Measurements from ENCODE around the gene LRRK1.

DNA sequence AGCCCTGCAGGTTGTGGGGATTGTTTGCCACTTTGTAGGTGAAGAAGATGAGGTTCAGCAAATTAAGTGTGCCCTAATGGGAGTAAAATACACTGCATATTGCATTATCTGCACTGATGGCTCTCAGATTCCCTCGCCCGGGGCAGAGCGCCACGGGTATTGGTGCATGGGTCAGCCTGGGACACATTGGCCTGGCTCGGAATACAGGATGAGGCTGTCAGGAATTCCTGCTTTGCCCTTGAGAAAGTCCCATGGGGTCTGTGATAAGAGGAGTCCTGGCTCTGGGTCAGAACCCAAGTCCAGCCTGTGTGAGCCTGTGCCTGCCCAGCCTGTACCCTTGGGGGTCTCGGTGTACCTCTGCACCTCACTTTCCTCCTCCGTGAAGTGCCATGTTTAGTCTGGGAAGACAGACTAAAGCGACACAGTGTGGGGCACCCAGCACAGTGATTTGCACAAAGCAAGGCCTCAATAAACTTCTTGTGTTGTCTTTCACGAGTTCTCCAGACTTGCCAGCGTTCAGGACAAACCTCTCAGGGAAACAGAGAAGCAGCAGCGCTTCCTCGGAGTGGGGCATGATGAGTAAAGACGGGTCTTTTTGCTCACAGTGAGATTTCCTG lies 107.6 kb downstream of the LRRK1 start:
- TF ChIP-seq, protein P1, sequence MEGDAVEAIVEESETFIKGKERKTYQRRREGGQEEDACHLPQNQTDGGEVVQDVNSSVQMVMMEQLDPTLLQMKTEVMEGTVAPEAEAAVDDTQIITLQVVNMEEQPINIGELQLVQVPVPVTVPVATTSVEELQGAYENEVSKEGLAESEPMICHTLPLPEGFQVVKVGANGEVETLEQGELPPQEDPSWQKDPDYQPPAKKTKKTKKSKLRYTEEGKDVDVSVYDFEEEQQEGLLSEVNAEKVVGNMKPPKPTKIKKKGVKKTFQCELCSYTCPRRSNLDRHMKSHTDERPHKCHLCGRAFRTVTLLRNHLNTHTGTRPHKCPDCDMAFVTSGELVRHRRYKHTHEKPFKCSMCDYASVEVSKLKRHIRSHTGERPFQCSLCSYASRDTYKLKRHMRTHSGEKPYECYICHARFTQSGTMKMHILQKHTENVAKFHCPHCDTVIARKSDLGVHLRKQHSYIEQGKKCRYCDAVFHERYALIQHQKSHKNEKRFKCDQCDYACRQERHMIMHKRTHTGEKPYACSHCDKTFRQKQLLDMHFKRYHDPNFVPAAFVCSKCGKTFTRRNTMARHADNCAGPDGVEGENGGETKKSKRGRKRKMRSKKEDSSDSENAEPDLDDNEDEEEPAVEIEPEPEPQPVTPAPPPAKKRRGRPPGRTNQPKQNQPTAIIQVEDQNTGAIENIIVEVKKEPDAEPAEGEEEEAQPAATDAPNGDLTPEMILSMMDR (IDR thresholded peaks at IDR 0.05; ENCODE audit: low read depth, low read length): no peak
- TF ChIP-seq EZH2phosphoT487 (IDR thresholded peaks at IDR 0.05; ENCODE audit: low read depth): no peak

Data from OCI-LY3 (cell line).